ENCODE data around the gene OR52N4. TPM values are rescaled to one million over a fixed set of nuclear protein-coding genes. Genes with fewer than 3 reads are reported as not detected.

OR52N4 gene
- total RNA-seq, 4 donors from 2014 or later: not detected

GRCh38 chr11:5737091-5737490, 17.0 kb upstream of the OR52N4 start:
- Histone ChIP-seq H3K36me3 (no peaks in the 10 kb centered on the region), H3K27me3 (no peaks in the 10 kb centered on the region), H3K27ac (replicated peaks in 1 of 4) (no peak overlapping the region), H3K4me1 (no peaks in the 10 kb centered on the region), H3K4me3 (no peak overlapping the region), H3K9me3 (no peaks in the 10 kb centered on the region)
- no peak for DNase-seq (ENCODE audit: extremely low spot score)
- TF ChIP-seq CTCF (IDR thresholded peaks at IDR 0.05) (no peak), POLR2A (IDR thresholded peaks at IDR 0.05; ENCODE audit: low read depth) (no peak), EP300 (IDR thresholded peaks at IDR 0.05) (no peak), POLR2AphosphoS5 (IDR thresholded peaks at IDR 0.05) (no peak)
- intact Hi-C loops (cut with DNase I): no loop called here

GRCh38 chr11:5737670-5738392, 16.2 kb upstream of the OR52N4 start:
- Histone ChIP-seq H3K36me3 (no peaks in the 10 kb centered on the region), H3K27ac (replicated peaks in 1 of 4) (no peak overlapping the region), H3K9me3 (no peaks in the 10 kb centered on the region), H3K4me3 (no peak overlapping the region), H3K4me1 (no peaks in the 10 kb centered on the region), H3K27me3 (no peaks in the 10 kb centered on the region)
- TF ChIP-seq CTCF (IDR thresholded peaks at IDR 0.05) (no peak), POLR2AphosphoS5 (IDR thresholded peaks at IDR 0.05) (no peak), POLR2A (IDR thresholded peaks at IDR 0.05; ENCODE audit: low read depth) (no peak), EP300 (IDR thresholded peaks at IDR 0.05) (no peak)
- DNase-seq (ENCODE audit: extremely low spot score): no peak
- WGBS: 73% methylated on average over 6 of the region's 6 CpGs
- intact Hi-C loops (cut with DNase I): no loop called here

DNA sequence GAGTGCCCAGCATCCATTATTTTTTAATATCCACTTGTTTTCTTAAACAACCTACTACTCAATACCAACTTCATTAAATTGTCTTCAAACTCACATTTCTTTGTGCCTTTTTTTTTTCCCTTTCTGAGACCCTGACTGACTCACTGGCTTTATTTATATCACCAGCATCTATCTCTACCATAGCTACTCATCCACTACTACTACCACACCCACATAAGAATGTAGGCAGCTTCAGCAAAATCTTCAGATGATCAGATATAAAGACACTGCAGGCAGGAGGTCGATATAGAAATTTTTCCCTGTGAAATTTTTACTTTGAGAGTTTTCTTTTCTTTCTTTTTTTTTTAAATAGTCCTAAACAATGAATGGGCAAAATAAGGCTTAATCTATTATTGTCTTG, 15.6 kb upstream of the OR52N4 start:
- Histone ChIP-seq H3K27me3 (no peaks in the 10 kb centered on the region), H3K36me3 (no peaks in the 10 kb centered on the region), H3K4me3 (no peak overlapping the region), H3K4me1 (no peaks in the 10 kb centered on the region), H3K9me3 (no peaks in the 10 kb centered on the region), H3K27ac (replicated peaks in 1 of 4) (no peak overlapping the region)
- DNase-seq (ENCODE audit: extremely low spot score): no peak
- 49% methylated on average over 1 of the region's 1 CpG for WGBS
- intact Hi-C loops (cut with DNase I): no loop called here
- TF ChIP-seq POLR2A (IDR thresholded peaks at IDR 0.05; ENCODE audit: low read depth): no peak
- no peak for TF ChIP-seq CTCF (IDR thresholded peaks at IDR 0.05)
- TF ChIP-seq POLR2AphosphoS5 (IDR thresholded peaks at IDR 0.05): no peak
- TF ChIP-seq EP300 (IDR thresholded peaks at IDR 0.05): no peak

GRCh38 chr11:5746614-5747013, 7.4 kb upstream of the OR52N4 start:
- no peak overlapping the region for H3K4me3 ChIP-seq
- intact Hi-C loops (cut with DNase I): no loop called here
- no peak for TF ChIP-seq CTCF (IDR thresholded peaks at IDR 0.05)
- TF ChIP-seq POLR2AphosphoS5 (IDR thresholded peaks at IDR 0.05): no peak
- no peak for TF ChIP-seq POLR2A (IDR thresholded peaks at IDR 0.05; ENCODE audit: low read depth)
- TF ChIP-seq EP300 (IDR thresholded peaks at IDR 0.05): no peak
- no peaks in the 10 kb centered on the region for H3K4me1 ChIP-seq
- H3K36me3 ChIP-seq: no peaks in the 10 kb centered on the region
- H3K27ac ChIP-seq (replicated peaks in 1 of 4): no peak overlapping the region
- no peaks in the 10 kb centered on the region for H3K9me3 ChIP-seq
- no peaks in the 10 kb centered on the region for H3K27me3 ChIP-seq
- WGBS: 81% methylated on average over 3 of the region's 3 CpGs
- no peak for DNase-seq (ENCODE audit: extremely low spot score)

DNA sequence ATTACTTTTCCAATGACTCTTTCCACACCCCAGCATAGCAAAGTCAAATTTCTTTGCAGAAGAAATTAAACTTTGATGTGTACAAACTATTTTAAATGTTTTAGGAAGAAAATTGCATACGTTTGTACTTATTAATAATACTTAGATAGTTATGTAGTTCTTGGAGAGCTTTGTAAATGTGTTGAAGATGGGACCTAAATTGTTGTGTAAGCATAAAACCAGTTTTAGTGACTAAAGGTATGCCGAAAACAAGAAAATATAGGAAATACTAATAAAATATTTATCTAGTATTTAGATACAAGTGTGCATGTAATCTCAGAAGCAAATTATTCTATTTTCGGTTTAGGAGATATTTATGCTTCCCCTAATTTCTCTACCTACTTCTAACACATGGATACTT, 4.2 kb upstream of the OR52N4 start:
- no peak for DNase-seq (ENCODE audit: extremely low spot score)
- Histone ChIP-seq H3K9me3 (no peaks in the 10 kb centered on the region), H3K4me1 (no peaks in the 10 kb centered on the region), H3K27me3 (no peaks in the 10 kb centered on the region), H3K36me3 (no peaks in the 10 kb centered on the region), H3K4me3 (no peak overlapping the region), H3K27ac (replicated peaks in 1 of 4) (no peak overlapping the region)
- TF ChIP-seq EP300 (IDR thresholded peaks at IDR 0.05) (no peak), POLR2A (IDR thresholded peaks at IDR 0.05; ENCODE audit: low read depth) (no peak), POLR2AphosphoS5 (IDR thresholded peaks at IDR 0.05) (no peak), CTCF (IDR thresholded peaks at IDR 0.05) (no peak)
- intact Hi-C loops (cut with DNase I): no loop called here
- WGBS: 68% methylated on average over 3 of the region's 3 CpGs

All from esophagus muscularis mucosa (tissue), 4 donors.